Measurements from ENCODE around the gene CTNNA3.

GRCh38 chr10:66680886-66681285 lies 1015.1 kb downstream of the CTNNA3 start:
- no peak for TF ChIP-seq CTCF (IDR thresholded peaks at IDR 0.05; ENCODE audit: low read depth, low read length, poor library complexity, severe bottlenecking)
- no peak for TF ChIP-seq EZH2phosphoT487 (IDR thresholded peaks at IDR 0.05; ENCODE audit: borderline replicate concordance, low read length)

Data from DOHH2 (cell line).